Progenitor cell of endocrine pancreas (in vitro differentiated cells): ENCODE data around the gene ZNF791. TPM values are rescaled to one million over a fixed set of nuclear protein-coding genes. Genes with fewer than 3 reads are reported as not detected.
A peak's percentile ranks its signal among the peaks of the same experiment; 100 is the strongest.

Experiments
- DNase-seq: peaks from one replicate; pipeline ENCODE4 v3.0.0; 2021; ENCODE audit warnings: low spot score; ENCODE audit not compliant: unreplicated experiment
- H3K27ac Mint-ChIP-seq: 2 replicates; pipeline ENCODE4 v1.8.0; 2021; ENCODE audit warnings: mild to moderate bottlenecking, moderate library complexity, mixed read lengths
- H3K27me3 Mint-ChIP-seq: 2 replicates; pipeline ENCODE4 v1.8.0; 2021; ENCODE audit warnings: mixed read lengths
- H3K36me3 Mint-ChIP-seq: 2 replicates; pipeline ENCODE4 v1.8.0; 2022; ENCODE audit warnings: mixed read lengths; ENCODE audit not compliant: insufficient read depth
- H3K4me1 Mint-ChIP-seq: 2 replicates; pipeline ENCODE4 v1.8.0; 2021; ENCODE audit warnings: low read depth, mixed read lengths
- H3K4me3 Mint-ChIP-seq: 2 replicates; pipeline ENCODE4 v1.8.0; 2021; ENCODE audit warnings: low read depth, mild to moderate bottlenecking, moderate library complexity, mixed read lengths
- H3K9me3 Mint-ChIP-seq: 2 replicates; pipeline ENCODE4 v1.8.0; 2021; ENCODE audit warnings: low read depth, mixed read lengths
- CTCF ChIP-seq: fragments of 200-600 bp; sonication (generic); IDR thresholded peaks from one replicate; pipeline ENCODE4 v1.5.0; 2021; ENCODE audit warnings: antibody characterized with exemption, mild to moderate bottlenecking; ENCODE audit not compliant: unreplicated experiment
- total RNA-seq: library from RNA; stranded (reverse); gene quantifications from 2 replicates; pipeline ENCODE4 v1.2.1, GENCODE V29; 2021

The ZNF791 gene
- total RNA-seq, 1 donor from 2014 or later, result 24.3 TPM

DNA sequence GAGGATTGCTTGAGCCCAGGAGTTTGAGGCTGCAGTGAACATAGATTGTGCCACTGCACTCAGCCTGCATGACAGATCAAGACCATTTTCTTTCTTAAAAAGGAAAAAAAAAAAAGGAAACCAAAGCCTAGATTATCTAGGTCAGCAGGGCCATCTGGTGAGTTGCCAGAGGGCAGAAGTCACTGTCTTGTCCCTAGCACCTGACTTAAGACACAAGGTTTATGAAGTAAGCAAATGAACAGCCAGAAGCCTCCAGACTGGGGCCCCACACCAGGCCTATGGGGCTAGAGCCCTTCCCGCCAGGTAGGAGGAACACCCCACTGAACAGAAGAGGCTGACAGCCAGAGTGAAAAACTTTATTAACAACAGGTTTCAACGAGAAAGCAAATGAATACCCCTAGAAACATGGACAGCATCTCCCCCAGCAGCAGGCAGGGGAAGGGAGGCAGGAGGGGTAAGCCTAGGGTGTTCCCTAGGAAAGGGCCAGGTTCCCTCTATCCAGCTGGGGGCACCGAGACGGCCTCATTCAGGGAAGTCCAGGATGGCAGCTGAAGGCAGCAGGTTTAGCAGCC is 57.1 kb downstream of the ZNF791 start:
- peaks cover 9% of the 10 kb centered on the region for H3K36me3 Mint-ChIP-seq
- TF ChIP-seq CTCF, result no peak
- no peaks in the 10 kb centered on the region for H3K9me3 Mint-ChIP-seq
- DNase-seq, result no peak
- H3K4me3 Mint-ChIP-seq, result peak overlapping the region; percentile 94
- H3K27me3 Mint-ChIP-seq, result no peaks in the 10 kb centered on the region
- H3K4me1 Mint-ChIP-seq, result peaks cover 27% of the 10 kb centered on the region
- peak overlapping the region; percentile 33 for H3K27ac Mint-ChIP-seq

DNA sequence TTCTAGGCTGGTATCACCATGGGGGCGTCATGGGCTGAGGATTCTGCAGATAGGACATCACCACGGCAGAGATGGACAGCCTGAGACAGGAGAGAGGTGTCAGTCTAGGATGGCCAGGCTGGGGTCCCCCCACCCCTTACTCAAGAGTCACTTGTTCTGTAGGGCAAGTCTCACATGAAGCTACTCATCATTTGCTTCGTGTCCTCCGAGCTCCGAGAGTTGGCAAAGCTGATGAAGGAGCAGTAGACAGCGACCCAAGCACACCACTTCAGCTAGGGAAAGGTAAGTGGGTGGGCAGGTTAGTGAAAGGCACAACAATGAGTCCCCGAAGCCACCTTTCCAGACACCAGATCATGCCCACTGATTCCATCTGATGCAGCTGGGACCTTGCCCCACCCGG is 57.6 kb downstream of the ZNF791 start:
- DNase-seq, result no peak
- TF ChIP-seq CTCF, result no peak
- H3K27me3 Mint-ChIP-seq, result no peaks in the 10 kb centered on the region
- H3K4me3 Mint-ChIP-seq, result peak overlapping the region; percentile 94
- H3K36me3 Mint-ChIP-seq, result peaks cover 6% of the 10 kb centered on the region
- H3K27ac Mint-ChIP-seq, result peak overlapping the region; percentile 100
- H3K4me1 Mint-ChIP-seq, result peaks cover 27% of the 10 kb centered on the region
- H3K9me3 Mint-ChIP-seq, result no peaks in the 10 kb centered on the region

DNA sequence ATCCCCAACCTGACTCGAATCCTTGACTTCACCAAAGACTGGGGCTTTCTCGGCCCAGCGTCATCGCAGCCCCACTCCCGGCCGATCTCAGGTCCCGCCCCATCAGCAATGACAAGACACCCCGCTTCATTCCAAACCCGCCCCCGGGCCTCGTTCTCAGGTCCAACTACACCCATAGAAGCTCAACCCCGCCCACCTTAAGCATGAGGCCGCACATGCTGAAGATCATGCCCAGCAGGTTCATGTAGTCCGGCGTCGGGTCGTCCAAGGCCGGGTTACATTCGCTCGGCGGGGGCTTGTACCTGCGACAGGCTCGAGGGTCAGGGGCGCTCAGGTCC is 58.2 kb downstream of the ZNF791 start:
- H3K9me3 Mint-ChIP-seq, result no peaks in the 10 kb centered on the region

GRCh38 chr19:12669270-12670158 is 58.8 kb downstream of the ZNF791 start:
- no peaks in the 10 kb centered on the region for H3K27me3 Mint-ChIP-seq
- H3K36me3 Mint-ChIP-seq, result peaks cover 12% of the 10 kb centered on the region
- H3K27ac Mint-ChIP-seq, result peak overlapping the region; percentile 100
- no peaks in the 10 kb centered on the region for H3K9me3 Mint-ChIP-seq
- peak overlapping the region; percentile 94 for H3K4me3 Mint-ChIP-seq
- peak; percentile 59 for DNase-seq
- TF ChIP-seq CTCF, result peak; percentile 16
- H3K4me1 Mint-ChIP-seq, result peaks cover 27% of the 10 kb centered on the region

More for the DNA sequence above, 58.2 kb downstream of the ZNF791 start:
- TF ChIP-seq CTCF, result no peak
- peak overlapping the region; percentile 100 for H3K27ac Mint-ChIP-seq
- no peaks in the 10 kb centered on the region for H3K27me3 Mint-ChIP-seq
- peaks cover 27% of the 10 kb centered on the region for H3K4me1 Mint-ChIP-seq
- no peak for DNase-seq
- peaks cover 8% of the 10 kb centered on the region for H3K36me3 Mint-ChIP-seq
- H3K4me3 Mint-ChIP-seq, result peak overlapping the region; percentile 94

DNA sequence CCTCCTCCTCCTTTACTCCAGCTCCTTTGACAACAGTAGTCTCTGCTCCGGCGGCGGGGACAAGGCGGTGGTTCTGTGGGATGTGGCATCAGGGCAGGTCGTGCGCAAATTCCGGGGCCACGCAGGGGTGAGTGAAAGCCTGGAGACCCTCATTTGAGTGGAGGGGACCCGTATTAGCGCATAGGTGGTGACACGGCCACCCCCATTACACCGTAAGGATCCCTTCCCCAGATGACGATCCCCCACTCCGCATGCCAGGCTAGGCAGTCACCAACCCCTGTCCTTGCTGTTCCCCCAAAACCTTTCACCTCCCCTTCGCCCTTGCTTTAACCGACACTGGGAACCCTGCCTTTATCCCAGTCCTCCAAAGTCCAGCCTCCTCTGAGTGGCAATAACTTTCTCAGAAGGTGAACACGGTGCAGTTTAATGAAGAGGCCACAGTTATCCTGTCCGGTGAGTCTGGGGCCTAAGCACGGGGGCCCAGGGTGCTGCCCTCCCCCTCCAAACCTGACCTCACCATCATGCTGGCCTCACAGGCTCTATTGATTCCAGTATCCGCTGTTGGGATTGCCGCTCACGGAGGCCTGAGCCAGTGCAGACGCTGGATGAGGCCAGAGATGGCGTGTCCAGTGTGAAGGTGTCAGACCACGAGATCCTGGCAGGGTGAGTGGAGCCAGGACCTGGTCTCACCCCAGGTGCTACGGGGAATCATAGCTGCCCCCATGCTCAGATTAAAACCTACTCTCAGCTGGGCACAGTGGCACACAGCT is 59.6 kb downstream of the ZNF791 start:
- no peak for TF ChIP-seq CTCF
- H3K4me3 Mint-ChIP-seq, result peak overlapping the region; percentile 94

More for the DNA sequence above, 59.6 kb downstream of the ZNF791 start:
- H3K4me1 Mint-ChIP-seq, result peaks cover 27% of the 10 kb centered on the region
- H3K27ac Mint-ChIP-seq, result peak overlapping the region; percentile 100
- H3K27me3 Mint-ChIP-seq, result no peaks in the 10 kb centered on the region
- peaks cover 13% of the 10 kb centered on the region for H3K36me3 Mint-ChIP-seq
- DNase-seq, result no peak
- no peaks in the 10 kb centered on the region for H3K9me3 Mint-ChIP-seq
